ENCODE data around the gene SLCO2B1. TPM values are rescaled to one million over a fixed set of nuclear protein-coding genes. Genes with fewer than 3 reads are reported as not detected.

The SLCO2B1 gene
- total and polyA plus RNA-seq, 2 experiments from 2014 or later: not detected

- Histone ChIP-seq H3K4me3 (no peak overlapping the region), H3K27ac (no peak overlapping the region), H4K20me1 (ENCODE audit: insufficient read depth) (no peaks in the 10 kb centered on the region), H3K4me1 (ENCODE audit: insufficient read depth) (peaks cover 4% of the 10 kb centered on the region), H3K4me2 (ENCODE audit: unreplicated experiment) (no peak overlapping the region), H3F3A (ENCODE audit: insufficient read depth) (peaks cover 7% of the 10 kb centered on the region; the same call in 1 of the 2 replicates), H3K36me3 (ENCODE audit: low read depth) (no peaks in the 10 kb centered on the region), H3K27me3 (replicated peaks; ENCODE audit: insufficient read depth) (peaks cover 21% of the 10 kb centered on the region), H3K9me3 (ENCODE audit: low read depth) (no peaks in the 10 kb centered on the region), H3K9me2 (ENCODE audit: insufficient read depth) (no peaks in the 10 kb centered on the region), H3K79me2 (ENCODE audit: insufficient read depth) (no peaks in the 10 kb centered on the region), H3K9ac (no peak overlapping the region), H2AFZ (no peak overlapping the region)
- no peak for DNase-seq
- no peak for TF ChIP-seq EZH2phosphoT487 (IDR thresholded peaks at IDR 0.05; ENCODE audit: insufficient read depth, low read depth)
- no peak for TF ChIP-seq EZH2 (IDR thresholded peaks at IDR 0.05; ENCODE audit: insufficient read depth, poor library complexity, severe bottlenecking)
- 59 to 61% methylated on average over 6 of the region's 6 CpGs for WGBS, 2 experiments (ENCODE audit: low coverage in 1 of 2, low lambda C conversion rate in 2 of 2, missing lambda C conversion rate in 2 of 2)
- in situ Hi-C loops (cut with MboI): no loop called here
Measured at GRCh38 chr11:75141166-75141565, 9.7 kb upstream of the SLCO2B1 start.

GRCh38 chr11:75142714-75143419 lies 8.0 kb upstream of the SLCO2B1 start:
- Histone ChIP-seq H3K9me3 (ENCODE audit: low read depth) (no peaks in the 10 kb centered on the region), H3K4me1 (ENCODE audit: insufficient read depth) (peaks cover 4% of the 10 kb centered on the region), H3K4me2 (ENCODE audit: unreplicated experiment) (peak overlapping the region; percentile 90), H3K36me3 (ENCODE audit: low read depth) (no peaks in the 10 kb centered on the region), H3K9ac (no peak overlapping the region), H3K27ac (no peak overlapping the region), H3K4me3 (peak overlapping the region; percentile 38; the same call in 1 of the 2 replicates), H3K9me2 (ENCODE audit: insufficient read depth) (no peaks in the 10 kb centered on the region), H3K79me2 (ENCODE audit: insufficient read depth) (no peaks in the 10 kb centered on the region), H3F3A (ENCODE audit: insufficient read depth) (peaks cover 7% of the 10 kb centered on the region; the same call in 1 of the 2 replicates), H4K20me1 (ENCODE audit: insufficient read depth) (no peaks in the 10 kb centered on the region), H3K27me3 (replicated peaks; ENCODE audit: insufficient read depth) (peaks cover 5% of the 10 kb centered on the region; the same call in 1 of the 2 replicates), H2AFZ (peak overlapping the region; percentile 70)
- TF ChIP-seq EZH2phosphoT487 (IDR thresholded peaks at IDR 0.05; ENCODE audit: insufficient read depth, low read depth): no peak
- TF ChIP-seq EZH2 (IDR thresholded peaks at IDR 0.05; ENCODE audit: insufficient read depth, poor library complexity, severe bottlenecking): no peak
- WGBS, 2 experiments (ENCODE audit: low coverage in 1 of 2, low lambda C conversion rate in 2 of 2, missing lambda C conversion rate in 2 of 2): 39 to 43% methylated on average over 10 of the region's 10 CpGs
- in situ Hi-C loops (cut with MboI): no loop called here
- peak; percentile 97 for DNase-seq

- in situ Hi-C loops (cut with MboI): no loop called here
- no peak for DNase-seq
- peak overlapping the region; percentile 90 for H3K4me2 ChIP-seq (ENCODE audit: unreplicated experiment)
- no peaks in the 10 kb centered on the region for H3K9me3 ChIP-seq (ENCODE audit: low read depth)
- H3F3A ChIP-seq (ENCODE audit: insufficient read depth): peaks cover 7% of the 10 kb centered on the region; the same call in 1 of the 2 replicates
- H3K4me1 ChIP-seq (ENCODE audit: insufficient read depth): peaks cover 4% of the 10 kb centered on the region
- H2AFZ ChIP-seq: peak overlapping the region; percentile 70
- no peaks in the 10 kb centered on the region for H4K20me1 ChIP-seq (ENCODE audit: insufficient read depth)
- H3K4me3 ChIP-seq: peak overlapping the region; percentile 38; the same call in 1 of the 2 replicates
- H3K9ac ChIP-seq: no peak overlapping the region
- H3K36me3 ChIP-seq (ENCODE audit: low read depth): no peaks in the 10 kb centered on the region
- WGBS, 2 experiments (ENCODE audit: low coverage in 1 of 2, low lambda C conversion rate in 2 of 2, missing lambda C conversion rate in 2 of 2): 17 to 20% methylated on average over 6 of the region's 6 CpGs
- no peak overlapping the region for H3K27ac ChIP-seq
- peaks cover under 1% of the 10 kb centered on the region; the same call in 1 of the 2 replicates for H3K27me3 ChIP-seq (replicated peaks; ENCODE audit: insufficient read depth)
- H3K9me2 ChIP-seq (ENCODE audit: insufficient read depth): no peaks in the 10 kb centered on the region
- H3K79me2 ChIP-seq (ENCODE audit: insufficient read depth): no peaks in the 10 kb centered on the region
- no peak for TF ChIP-seq EZH2 (IDR thresholded peaks at IDR 0.05; ENCODE audit: insufficient read depth, poor library complexity, severe bottlenecking)
- no peak for TF ChIP-seq EZH2phosphoT487 (IDR thresholded peaks at IDR 0.05; ENCODE audit: insufficient read depth, low read depth)
Measured at GRCh38 chr11:75143420-75143731, 7.5 kb upstream of the SLCO2B1 start.

DNA sequence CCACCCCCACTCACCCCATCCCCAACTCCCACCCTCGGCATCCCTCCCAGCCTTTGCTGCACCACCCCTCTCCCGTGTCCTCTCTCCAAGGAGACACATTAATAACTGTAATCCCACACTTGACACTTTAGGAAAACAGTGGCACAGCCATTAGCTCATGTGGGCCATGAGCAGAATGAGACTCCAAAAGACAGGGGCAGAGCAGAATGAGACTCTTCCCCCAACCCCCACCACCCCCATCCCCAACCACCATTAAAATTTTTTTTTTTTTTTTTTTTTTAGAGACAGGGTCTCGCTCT lies 6.2 kb upstream of the SLCO2B1 start:
- Histone ChIP-seq H3K9me2 (ENCODE audit: insufficient read depth) (no peaks in the 10 kb centered on the region), H3F3A (ENCODE audit: insufficient read depth) (peaks cover 7% of the 10 kb centered on the region; the same call in 1 of the 2 replicates), H3K27ac (no peak overlapping the region), H3K9me3 (ENCODE audit: low read depth) (no peaks in the 10 kb centered on the region), H3K4me1 (ENCODE audit: insufficient read depth) (peaks cover 4% of the 10 kb centered on the region), H4K20me1 (ENCODE audit: insufficient read depth) (no peaks in the 10 kb centered on the region), H3K9ac (no peak overlapping the region), H3K27me3 (replicated peaks; ENCODE audit: insufficient read depth) (peaks cover 5% of the 10 kb centered on the region; the same call in 1 of the 2 replicates), H2AFZ (no peak overlapping the region), H3K79me2 (ENCODE audit: insufficient read depth) (no peaks in the 10 kb centered on the region), H3K4me2 (ENCODE audit: unreplicated experiment) (no peak overlapping the region), H3K4me3 (no peak overlapping the region), H3K36me3 (ENCODE audit: low read depth) (no peaks in the 10 kb centered on the region)
- in situ Hi-C loops (cut with MboI): no loop called here
- TF ChIP-seq EZH2 (IDR thresholded peaks at IDR 0.05; ENCODE audit: insufficient read depth, poor library complexity, severe bottlenecking) (no peak), EZH2phosphoT487 (IDR thresholded peaks at IDR 0.05; ENCODE audit: insufficient read depth, low read depth) (no peak)
- no peak for DNase-seq
- WGBS, 2 experiments (ENCODE audit: low coverage in 1 of 2, low lambda C conversion rate in 2 of 2, missing lambda C conversion rate in 2 of 2): 35 to 60% methylated on average over 2 to 3 of the region's 3 CpGs
